HG03103 (cell line): ENCODE results near the gene SPOCK1.

Experiments used
- ATAC-seq: cut with Tn5 transposase; IDR thresholded peaks from one replicate; pipeline ENCODE4 v1.9.1; 2021; ENCODE audit warnings: low read depth; ENCODE audit not compliant: unreplicated experiment

The SPOCK1 gene

DNA sequence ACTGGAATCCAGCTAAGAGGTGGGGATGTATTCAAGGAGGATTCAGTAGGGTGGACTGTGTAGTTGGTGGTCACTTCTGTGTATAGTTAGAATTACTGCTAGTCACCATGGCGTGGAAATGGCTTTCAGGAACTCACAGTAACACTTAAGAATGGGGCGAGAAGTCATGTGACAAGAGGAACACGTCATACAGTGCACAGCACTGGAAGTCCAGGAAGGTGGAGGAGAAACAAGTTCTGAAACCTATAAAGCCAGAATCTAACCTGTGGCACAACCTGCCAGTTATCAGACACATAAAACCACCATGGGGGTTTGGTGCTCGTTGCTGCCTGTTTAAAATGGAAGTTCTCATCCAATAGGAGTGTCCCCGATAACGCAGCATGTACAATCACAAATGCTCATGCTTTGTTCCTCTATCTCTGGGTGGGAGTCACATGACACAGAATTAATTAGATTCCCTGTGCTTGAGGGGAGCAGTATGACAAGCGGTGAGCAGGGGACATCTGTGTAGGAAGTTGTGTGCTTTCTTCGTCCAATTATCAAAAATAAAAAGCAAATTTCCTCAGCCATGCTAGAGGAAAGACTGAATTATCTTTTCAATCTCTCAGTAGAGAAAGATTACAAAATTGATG, 193.0 kb downstream of the SPOCK1 start:
- ATAC-seq = no peak

DNA sequence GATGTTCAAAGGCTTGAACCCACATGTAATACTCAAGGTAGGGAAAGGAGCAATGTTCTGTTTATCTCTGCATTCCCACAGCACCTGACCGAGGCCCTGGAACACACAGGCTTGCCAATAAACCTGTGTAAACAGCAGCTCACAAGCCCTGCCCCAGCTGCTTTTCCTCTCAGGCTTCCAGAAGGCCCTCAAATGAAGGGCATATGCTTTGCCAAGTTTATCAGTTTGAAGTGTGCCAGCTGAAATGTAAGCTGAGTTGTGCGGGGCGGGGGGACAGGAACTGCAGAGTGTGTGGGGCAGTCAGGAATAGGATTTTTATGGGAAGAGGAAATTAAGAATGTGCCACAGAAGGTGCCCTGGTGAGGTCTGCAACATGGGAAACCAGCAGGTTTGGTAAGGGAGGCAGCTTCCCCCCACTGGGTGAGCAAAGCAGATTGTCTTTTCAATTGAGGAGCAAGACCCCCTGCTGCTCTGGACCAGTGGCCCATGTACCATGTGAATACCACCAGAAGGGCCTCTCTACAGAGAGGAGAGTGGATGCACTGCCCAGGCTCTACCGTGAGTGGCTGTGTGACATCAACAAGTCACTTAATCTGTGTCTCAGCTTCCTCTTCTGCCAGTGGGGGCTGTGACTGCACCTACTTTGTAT, 194.8 kb downstream of the SPOCK1 start:
- no peak for ATAC-seq

DNA sequence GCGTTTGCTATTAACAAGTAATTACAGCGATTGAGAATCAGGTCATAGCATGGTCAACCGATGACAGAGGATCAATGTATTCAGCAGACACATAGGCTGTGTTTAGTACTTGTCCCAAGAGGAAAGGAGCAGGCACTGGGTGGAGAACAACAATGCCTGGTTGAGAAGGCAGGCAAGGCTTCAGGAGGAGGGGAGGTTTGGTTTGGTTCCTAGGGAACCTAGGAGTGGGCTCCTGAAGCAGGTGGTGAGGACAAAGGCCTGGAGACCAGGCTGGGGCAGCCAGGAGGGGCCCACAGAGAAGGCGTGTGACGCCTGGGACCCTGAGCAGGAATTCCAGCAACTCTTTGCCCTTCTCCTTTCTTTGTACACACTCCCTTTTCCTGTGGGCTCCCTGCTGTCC, 195.6 kb downstream of the SPOCK1 start:
- ATAC-seq = no peak

DNA sequence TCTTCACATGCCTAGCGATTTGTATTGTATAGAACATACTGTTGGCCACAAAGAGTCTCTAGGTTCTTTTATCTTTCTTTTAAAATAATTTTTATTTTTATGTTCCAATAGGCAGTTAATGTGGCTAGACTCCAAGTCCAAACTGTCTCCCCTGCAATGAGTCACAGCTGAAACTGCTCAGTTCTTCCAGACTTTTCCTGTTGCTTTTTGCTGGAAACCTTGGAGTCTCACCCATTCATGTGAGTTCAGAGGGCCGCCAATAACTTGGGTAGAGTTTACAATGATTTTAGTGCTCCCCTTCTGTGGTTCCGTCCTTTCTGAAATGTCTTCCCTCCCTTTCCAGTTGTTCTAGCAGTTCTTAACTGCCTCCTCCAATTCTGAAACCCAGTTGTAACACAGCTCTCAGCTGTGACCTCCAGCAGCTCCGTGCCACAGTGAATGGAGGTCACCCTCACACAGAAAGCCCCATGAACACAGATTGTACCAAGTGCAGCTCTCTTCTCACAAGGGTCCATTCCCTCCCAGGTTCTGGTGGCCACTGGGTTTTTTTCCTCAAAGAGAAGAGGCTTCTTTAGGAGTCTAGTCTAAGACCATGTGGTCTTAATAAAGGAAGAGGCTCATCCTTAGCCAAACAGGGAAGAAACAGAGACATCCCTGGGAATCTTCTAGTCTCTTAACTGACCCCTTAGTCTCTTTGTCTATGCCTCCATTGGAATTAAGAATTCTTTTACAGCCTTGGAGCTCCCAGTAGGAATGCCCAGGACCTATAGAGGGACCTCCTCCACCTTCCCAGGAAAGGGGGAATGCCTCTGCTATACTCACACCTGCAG, 198.5 kb downstream of the SPOCK1 start:
- no peak for ATAC-seq

DNA sequence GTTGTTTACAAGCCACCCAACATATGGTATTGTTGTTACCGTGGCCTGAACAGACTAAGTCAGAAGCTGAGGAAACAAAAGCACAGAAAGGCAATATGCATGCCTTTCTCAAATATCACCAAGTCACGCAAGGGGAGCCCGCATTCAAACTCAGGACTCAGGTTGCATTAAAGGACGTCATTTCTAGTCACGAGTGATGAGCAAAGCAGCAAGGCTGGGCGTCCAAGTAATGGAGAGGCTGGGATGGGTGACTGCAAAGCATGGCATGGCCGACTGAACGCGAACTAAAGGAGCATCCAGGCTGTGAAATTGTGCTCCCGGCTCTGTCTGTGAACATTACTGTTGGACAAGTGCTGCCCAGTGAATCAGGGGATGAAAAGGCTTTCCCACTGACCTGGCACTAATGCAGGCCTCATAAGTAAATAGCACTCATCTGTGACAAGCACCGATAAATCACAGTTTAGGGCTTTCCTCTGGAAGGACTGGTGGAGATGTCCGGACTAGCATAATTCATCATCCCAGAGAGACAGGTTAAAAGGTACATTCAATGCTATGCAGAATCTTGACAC, 202.8 kb downstream of the SPOCK1 start:
- no peak for ATAC-seq

DNA sequence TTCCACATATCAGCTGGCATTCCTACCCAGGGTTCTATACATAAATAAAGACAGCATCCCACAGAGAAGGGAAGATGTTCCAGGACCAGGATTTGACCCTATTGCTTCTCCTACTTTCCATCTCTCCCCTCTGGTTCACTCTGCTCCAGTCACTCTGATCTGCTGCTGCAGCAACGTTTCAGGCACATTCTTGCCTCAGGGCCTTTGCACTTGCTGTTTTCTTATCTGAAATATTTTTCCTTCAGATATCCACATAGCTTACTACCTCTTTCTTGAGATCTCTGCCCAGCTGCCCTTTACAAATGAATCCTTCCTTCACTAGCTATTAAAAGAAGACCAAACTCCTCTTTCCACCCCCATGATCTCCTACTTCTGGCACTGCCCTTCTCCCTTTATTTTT, 204.5 kb downstream of the SPOCK1 start:
- no peak for ATAC-seq

DNA sequence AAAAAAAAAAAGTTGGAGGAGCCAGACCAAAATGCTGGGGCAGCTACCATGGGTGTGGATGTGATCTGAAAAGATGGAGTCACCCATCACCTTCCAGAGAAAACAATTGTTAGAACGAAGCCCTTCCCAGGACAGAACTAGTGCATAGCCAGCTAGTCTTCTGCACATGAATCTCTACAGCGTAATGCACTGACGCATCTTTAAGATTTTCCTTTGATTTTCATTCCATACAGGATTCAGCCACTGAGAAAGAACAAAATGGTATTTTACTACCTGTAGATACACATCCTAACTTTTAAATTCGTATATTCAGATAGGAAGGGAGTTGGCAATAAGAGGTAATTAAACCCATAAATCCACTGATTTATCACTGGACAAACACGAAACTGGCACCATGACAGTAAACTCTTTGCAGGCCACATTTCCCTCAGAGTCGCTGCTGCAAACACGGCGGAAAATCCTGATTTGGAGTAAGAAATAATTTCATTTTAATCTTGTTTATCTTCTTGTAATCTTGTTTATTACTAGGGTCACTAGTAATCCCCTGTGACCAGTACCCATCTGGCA, 206.6 kb downstream of the SPOCK1 start:
- no peak for ATAC-seq

DNA sequence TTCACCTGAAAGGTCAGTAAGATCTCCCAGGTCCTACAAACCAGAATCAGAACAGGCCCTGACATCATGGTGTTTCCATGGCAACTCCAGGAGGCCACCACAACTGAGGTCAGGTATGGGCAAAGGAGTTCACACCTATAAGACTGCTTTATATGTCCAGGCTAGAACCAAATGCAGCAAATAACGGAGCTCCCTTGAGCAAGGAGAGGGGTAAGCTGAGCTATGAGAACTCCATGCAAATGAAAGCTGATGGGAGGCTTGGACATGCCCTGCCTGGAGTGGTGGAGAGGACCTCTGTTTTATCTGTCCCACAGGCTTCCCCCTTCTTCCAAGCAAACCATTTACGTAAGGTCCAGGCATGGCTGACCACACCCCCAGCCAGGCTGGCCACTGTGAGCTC, 207.7 kb downstream of the SPOCK1 start:
- ATAC-seq = no peak

DNA sequence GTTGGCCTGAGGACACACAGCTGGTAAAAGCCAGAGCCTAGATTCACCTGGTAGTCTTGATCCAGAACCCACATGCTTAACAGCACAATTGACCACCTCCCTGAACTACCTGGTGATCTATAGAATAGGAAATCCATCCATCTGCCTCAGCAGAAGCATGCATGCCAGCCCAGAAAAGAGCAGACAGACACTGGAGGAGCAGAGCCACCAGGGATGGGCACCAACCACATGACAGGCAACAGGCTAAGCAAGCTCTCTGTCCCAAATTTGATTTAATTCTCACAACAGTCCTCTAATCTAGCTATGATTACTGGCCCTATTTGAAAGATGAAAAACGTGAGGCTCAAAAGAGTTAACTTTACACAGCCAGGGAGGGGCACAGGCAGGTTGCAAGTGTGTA, 208.1 kb downstream of the SPOCK1 start:
- ATAC-seq = no peak

DNA sequence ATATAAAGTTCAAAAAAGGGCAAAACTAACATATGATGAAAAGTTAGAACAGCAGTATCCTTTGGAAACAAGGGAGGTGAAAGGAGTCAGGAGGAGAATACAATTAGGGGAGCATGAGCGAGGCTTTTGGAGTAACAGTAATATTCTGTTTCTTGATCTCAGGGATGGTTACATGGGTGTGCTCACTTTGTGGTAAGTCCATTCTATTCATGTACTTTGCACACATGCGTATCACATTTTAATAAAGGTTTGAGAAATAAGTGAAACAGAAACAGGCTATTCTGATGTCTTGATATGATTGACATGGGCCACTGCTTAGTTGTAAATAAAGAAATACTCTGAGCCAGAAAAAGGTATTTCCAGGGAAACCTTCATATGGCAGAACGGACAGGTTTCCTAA, 208.8 kb downstream of the SPOCK1 start:
- ATAC-seq = no peak

DNA sequence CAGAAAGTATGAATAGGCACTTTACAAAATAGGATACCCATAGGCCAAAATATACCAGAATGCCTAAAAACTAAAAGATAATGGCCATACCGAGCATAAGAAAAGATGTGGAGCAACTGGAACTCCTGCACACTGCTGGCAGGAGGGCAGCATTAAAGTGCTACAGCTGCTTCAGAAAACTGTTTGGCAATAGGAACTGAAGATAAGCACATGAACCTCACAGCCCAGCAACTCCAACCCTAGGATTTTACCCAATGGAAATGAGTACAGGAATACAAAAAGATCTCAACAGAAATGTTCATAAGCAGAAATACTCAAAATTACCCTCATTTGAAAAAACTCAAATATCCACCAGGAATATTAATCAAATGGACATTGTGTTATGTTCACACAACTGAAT, 209.3 kb downstream of the SPOCK1 start:
- ATAC-seq = no peak

DNA sequence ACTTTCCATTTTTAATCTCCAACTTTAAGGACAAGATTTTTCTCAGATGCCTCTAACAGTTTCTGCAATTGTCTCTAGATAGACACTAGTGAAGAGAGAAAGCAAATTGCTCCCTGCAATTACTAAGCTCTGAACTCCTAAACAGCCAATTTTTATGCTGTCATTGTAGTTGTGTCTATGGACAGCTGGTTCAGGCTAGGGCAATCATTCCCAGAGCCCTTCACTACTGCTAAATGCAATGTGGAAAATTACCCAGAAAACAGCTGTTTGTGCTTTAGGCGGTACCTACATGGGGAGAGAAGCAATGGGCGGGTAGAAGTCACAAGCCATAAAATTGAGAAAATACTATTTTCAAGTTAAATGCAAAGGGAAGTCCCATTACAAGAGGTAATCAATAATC, 211.6 kb downstream of the SPOCK1 start:
- no peak for ATAC-seq

DNA sequence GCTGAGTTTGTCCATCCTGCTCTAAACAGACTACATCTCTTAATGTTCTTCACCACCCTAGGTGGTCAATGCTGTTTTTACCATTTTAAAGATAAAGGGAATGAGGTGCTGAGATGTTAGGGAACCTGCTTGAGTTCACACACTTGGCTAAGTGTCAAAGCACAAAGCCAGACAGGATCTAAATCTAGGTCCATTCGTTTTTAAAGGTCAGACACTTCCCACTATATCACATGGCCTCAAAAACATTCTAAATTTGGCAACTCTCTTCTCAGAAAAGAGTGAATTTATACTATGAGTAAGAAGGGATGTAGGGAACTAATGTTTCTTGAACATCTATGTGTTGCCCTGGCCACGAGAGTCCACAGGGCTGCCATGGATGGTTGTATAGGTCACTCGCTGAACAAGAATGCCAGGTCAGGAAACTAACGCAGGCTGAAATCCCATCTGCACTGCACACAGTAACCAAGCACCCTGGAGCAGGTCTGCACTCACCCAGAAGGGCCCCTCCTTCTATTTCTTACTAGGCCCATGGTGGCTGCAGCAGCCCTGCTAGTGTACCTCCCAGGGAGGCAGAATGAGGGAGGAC, 213.0 kb downstream of the SPOCK1 start:
- ATAC-seq = no peak

DNA sequence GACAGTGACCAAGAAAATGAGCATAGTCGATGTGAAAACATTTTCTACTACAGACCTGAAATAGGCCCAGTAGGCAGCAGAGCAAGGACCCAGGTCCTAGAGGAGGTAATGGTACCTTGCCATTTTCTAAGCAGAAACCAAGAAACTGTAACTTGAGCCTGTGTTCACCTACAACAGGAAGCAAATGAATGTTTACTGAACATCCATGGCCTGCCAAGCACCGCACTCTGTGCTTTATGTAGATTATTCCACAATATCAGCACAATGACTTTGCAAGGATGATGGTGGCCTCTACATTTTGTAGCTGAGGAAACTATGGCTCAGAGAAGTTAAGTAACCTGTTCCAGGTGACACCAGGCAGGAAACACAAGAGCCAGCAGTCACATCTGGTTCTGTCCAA, 215.3 kb downstream of the SPOCK1 start:
- no peak for ATAC-seq

DNA sequence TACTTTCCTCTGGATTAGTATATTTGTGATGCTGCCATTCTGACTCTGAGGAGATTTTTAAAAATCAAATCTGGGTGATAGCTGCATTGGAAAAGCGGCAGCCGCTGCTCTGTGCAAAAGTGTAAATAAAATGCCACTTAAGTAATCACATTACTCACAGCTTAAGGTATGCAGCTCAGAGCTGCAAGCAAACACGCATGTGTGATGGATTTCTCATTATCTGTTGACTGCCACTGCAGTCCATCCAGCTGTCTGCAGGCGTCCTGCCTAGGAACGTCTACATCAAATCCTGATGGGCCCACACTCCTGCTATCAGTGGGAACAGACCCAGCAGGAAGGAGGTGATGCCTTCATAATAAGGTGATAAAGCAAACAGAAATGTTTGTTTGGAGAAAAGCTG, 216.9 kb downstream of the SPOCK1 start:
- ATAC-seq = no peak

DNA sequence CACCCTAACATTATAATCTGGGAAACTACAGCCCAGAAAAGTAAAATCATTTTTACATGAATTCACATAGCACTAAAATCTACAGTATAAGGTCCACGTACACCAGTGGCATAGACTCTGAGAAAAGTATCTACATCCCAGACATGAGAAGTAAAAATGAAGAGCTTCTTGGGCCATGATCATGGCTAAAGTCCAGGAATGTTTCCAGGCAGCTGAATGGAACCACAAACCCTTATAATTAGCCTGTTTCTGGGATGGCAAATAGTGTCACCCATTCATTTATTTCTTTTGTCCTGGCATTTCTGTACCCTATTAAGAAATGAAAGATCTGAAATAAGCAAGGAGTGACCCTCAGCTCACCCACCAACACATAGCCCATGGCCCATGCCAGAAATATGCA, 217.9 kb downstream of the SPOCK1 start:
- no peak for ATAC-seq

DNA sequence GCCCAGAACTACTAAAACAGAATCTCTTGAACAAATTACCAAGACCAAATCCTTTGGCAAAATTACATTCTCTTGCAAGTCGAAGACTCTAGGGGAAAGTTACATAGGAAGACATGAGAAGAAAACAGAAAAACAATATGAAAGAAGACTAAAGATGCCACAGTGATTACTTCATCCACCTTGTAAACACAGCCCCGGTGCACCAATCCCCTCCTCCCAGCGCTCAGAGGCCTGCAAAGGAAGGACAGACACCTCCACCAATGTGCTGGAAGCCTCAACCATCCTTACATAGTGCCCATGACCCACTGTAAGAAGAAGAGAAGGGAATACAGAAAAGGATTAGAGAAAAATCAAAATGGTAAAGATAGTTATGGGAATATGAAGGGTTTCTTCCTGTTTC, 218.5 kb downstream of the SPOCK1 start:
- ATAC-seq = no peak

DNA sequence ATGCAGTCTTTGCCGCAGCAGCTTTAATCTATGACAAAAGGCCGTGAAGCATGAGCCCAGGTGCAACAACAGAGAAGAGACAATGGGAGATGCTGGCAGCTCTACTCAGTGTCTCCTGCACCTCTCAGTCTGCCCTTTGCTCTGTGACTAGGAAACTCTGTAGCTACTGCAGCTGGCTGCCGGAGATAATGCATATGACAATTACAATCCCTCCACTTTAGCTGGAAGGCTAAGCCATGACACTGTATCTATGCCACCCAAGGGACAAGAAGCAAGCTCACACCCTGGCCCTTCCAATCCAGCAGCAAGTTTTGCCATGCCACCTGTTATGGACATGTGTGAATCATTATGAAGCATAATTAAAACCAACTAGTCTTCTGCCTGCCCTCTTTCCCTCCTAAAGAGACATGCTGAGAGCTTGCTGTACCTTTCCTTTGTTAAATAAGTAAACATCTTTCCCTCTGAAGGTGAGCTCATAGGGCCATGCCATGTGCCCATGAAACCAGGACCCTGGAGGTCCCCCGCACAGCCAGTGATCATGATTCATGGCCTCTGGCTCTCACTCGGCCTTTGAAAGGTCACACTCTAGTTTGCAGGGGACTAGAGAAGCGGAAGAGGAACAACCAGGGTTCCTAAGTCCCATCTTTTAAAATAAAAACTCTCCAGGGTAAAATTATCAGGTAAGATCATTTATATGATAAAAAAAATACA, 219.4 kb downstream of the SPOCK1 start:
- ATAC-seq = no peak

DNA sequence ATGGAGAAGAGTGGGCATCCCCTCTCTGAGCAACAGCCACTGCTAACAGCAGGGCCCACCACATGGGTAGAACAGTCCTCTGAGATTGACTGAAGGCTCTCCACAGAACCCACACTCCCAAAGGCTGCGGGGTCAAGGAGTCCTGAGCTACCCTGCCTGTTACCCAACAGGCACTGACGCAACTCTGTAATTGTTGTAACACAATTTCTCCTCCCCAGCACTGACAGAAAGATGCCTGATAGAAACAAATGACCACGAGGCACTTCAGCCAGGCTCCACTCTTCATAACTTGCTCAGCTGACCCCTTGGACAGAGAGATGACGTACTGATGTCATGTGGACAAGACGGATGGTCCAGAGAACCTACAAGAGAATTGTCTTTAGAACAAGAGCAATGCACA, 220.7 kb downstream of the SPOCK1 start:
- no peak for ATAC-seq

DNA sequence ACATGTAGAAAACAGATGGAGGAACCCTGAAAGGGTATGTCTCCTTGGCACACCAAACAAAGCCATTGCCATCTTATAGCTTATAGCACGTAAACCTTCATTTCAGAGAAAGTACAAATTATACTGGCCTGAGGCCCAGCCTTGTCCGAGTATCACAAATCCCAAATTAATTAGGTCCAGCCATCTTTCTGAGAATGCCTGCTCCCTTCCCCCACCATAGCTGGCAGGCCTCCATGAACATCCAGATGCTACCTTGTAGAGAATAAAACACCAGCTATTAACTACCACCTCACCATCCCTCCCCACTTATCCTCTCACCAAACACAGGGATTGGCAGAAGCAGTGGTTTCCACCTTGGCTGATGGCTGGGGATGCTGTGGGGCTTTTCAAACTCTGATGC, 224.0 kb downstream of the SPOCK1 start:
- no peak for ATAC-seq
